ENCODE measurements around the gene ACSM3.

- TF ChIP-seq HOXB5 (CRISPR knock-in tag; IDR thresholded peaks at IDR 0.05) = no peak
- TF ChIP-seq POLR2A (IDR thresholded peaks at IDR 0.05; ENCODE audit: low read length) = no peak
- TF ChIP-seq RFX5 (IDR thresholded peaks at IDR 0.05) = no peak
- no peak for TF ChIP-seq RAD21 (conservative IDR thresholded peaks at IDR 0.05 in 1 of 2, IDR thresholded peaks at IDR 0.05 in 1 of 2)
- no peak for TF ChIP-seq ELK1 (IDR thresholded peaks at IDR 0.05; ENCODE audit: low read depth, low read length)
Measured at GRCh38 chr16:20749474-20749873, 14.3 kb upstream of the ACSM3 start.

Data from A549 (cell line).